ACHN (cell line): ENCODE results near the gene ZBTB46.
"Not testable (repeated sequence)": the region's sequence is repeated elsewhere in the genome, so short reads cannot be mapped to it uniquely, and the experiment has no call there.

Experiments used
- DNase-seq: peaks from one replicate; pipeline ENCODE4 v3.0.0-alpha.2; 2015
- in situ Hi-C: cut with HindIII; loops from 2 replicates; pipeline ENCODE4 v1.10.0; 2017; ENCODE audit warnings: low sequenced_read_pairs, low pct_ligation_motif_present, low pct_unique_long_range_greater_than_20kb

The ZBTB46 gene

DNA sequence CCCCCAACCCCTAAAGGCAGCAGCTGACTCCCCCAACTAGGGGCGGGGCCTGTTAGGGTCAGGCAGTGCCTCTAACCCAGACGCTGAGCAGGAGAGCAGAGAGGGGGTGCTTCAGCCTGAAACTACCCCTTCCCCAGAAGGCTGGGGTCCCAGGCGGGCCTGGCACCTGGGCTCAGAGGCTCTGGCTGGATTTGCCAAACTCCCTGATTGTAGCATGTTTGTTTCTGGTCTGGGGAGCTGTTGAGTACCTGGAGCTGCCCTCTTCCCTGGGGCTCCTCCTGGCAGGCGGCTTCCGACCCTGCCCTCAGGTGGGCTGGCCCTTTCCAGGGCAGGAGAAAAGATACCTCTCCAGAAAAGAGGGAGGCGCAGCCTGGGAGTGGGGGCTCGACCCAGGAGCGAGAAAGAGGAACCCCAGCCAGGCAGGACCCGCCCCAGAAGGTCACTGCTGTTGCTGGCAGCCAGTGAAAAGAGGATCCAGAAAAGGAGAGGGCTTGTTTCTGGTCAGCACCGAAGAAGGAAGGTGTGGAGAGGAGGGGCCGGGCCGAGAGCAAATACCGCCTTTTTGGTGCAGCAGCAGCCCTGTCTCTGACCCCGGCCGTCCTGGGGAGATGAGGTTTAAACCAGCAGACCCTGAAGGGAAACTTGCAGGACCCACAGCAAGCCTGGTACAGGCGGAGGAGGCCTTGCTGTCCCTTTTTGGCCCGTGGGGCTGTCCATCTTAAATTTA, 29.4 kb upstream of the ZBTB46 start:
- in situ Hi-C loops: loop anchor here (25.0 kb wide), 1 partner anchor 273 kb away; no protein-coding TSS in a partner anchor
- DNase-seq: no peak

DNA sequence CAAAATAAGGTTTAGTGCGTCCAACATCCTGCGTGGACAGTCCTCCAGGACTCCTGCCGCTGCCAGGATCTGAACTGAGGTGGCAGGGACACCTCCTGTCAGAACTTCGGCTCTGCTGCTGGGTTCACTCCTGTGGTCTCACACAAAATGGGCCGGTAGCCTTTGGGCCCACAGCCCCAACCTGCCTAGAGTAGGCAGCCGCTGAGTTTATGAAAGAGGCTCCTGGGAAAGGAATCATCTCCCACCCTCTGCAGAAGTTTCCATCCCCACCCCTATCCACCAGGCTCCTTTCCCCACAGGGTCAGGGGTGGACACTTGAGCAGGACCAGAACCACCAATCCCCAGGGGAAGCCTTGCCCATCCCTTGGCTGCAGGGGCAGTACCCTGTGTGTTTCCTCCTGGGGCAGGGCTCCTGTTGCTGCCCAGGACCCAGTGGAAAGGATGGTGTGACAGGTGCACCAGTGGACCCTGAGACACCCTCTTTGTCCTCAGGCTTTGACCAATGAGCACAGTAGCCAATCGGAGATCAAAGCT, 28.2 kb upstream of the ZBTB46 start:
- no peak for DNase-seq
- in situ Hi-C loops: loop anchor here (25.0 kb wide), 1 partner anchor 272 kb away; no protein-coding TSS in a partner anchor

GRCh38 chr20:63858393-63859165, 27.5 kb upstream of the ZBTB46 start:
- in situ Hi-C loops: loop anchor here (25.0 kb wide), 1 partner anchor 271 kb away; no protein-coding TSS in a partner anchor

DNA sequence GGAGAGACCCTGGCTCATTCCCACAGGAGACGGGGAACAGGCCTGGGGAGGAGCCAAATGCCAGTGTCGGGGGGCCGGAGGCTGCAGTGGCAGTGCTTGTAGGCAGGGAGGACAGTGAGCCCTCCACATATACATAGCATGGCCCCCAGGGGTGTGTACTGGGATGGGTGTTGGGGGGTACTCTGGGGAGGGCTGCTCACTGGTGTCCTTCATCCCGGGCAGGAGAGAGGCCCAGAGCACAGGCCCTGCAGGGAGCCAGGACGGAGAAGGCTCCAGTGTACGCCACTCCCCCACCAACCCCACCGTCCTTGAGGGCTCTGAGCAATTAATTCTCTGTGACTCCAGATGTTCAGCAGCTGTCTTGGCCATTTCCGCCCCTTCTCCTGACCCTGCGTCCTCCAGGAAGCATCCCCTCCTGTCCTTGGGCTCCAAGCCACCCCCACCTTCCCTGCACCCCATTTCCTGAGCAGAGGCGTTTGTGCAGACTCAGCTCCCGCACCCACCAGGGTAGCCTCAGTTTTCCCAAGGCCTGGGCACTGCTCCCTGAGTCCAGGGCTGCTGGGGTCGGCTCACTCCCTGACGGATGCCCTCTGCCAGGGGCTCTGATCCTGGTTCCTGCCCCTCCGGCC, 26.8 kb upstream of the ZBTB46 start:
- DNase-seq: no peak
- in situ Hi-C loops: loop anchor here (25.0 kb wide), 1 partner anchor 271 kb away; no protein-coding TSS in a partner anchor

More at GRCh38 chr20:63858393-63859165, 27.5 kb upstream of the ZBTB46 start:
- DNase-seq: no peak

GRCh38 chr20:63856098-63856511, 25.0 kb upstream of the ZBTB46 start:
- in situ Hi-C loops: loop anchor here (25.0 kb wide), 1 partner anchor 269 kb away; no protein-coding TSS in a partner anchor
- DNase-seq: no peak

DNA sequence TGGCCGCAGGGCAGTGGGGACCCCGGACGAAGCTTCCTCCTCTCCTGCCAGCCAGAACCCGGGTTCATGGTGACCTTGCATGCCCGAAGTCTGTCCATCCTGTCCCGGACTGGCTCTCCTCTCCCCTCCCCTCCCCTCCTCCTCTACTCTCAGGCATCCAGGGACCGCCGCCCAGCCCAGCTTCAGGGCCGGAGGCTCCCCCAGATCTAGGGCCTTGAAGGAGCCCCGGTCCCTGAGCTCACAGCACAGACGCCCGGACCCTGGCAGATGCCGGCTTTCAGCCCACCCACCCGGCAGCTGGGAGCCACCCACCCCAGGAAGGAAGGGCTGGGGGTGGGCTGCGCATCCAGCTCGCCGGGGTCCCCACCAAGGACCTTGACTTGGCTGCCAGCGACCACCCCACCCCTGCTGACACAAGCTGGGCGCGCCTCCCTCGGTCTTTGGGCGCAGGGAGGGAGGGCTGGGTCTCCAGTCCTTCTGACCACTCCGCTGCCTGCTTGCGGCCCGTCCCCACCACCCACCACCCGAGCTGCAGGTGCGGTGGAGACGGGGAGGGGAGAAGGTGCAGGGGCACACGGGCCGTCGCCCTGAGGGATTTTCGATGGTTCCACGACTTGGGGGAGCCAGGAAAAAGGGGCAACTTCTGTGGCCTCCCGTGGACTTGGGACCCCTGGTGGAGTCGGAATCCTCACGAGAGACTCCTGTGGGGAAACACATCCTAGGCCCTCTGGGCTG, 24.5 kb upstream of the ZBTB46 start:
- DNase-seq: no peak
- in situ Hi-C loops: loop anchor here (25.0 kb wide), 1 partner anchor 268 kb away; no protein-coding TSS in a partner anchor

DNA sequence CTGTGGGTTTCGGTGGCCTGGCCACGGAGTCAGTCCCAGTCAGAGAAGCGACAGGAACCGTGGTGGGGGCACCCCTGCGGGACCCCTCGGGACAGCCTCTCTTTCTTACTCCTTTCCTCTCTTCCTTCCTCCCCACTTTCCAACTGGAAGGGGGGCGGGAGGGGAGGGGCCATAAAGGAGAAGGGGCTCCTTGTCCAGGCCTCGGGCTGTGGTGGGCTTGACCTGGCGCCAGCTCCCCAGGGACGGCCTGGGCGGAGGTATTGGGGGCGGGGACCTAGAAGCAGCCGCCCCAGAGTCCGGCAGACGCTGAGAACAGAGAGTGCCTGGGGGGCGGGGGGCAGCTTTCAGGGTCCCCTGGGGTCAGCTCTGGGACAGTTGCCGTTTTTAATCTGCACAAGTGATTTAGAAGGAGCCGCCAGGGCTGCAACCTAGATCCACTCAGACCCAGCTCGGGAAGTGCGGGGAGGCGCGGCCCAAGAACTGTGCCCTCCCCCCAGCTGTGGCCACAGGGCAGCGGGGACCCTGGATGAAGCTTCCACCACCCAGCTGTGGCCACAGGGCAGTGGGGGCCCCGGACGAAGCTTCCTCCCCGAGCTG, 23.8 kb upstream of the ZBTB46 start:
- no peak for DNase-seq
- in situ Hi-C loops: loop anchor here (25.0 kb wide), 1 partner anchor 268 kb away; no protein-coding TSS in a partner anchor

DNA sequence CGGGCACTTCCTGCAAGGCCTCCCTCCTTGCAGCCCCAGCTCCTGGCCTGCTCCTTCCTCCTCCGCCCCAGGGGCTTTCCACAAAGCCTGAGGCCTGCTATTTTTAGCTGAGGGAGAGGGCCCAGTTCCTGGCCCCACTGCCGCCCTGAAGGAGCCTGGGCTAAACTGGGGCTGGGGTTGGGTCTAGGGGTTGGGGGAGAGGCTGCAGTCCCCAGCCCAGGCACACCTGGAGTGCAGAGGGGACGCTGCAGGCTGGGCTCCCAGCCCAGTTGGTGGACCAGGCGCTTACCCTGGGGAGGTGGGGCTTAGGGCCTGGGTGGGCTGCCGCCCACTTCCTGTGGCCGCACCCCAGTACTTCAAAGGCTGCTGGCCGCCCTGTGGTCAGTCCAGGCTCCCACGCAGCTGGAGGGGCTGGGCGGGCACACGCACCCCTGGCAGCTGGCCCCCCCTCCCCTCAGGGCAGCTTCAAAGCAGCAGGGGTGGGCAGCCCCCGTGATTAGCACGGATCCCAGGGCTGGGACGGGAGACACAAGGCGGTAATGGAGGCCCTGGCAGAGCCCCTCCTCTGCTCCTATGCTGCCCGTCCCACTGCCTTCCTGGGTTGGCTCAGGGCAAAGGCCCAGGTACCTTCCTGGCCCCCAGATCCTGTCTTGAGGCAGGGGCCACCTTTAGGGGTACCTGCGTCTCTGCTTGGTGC, 23.2 kb upstream of the ZBTB46 start:
- no peak for DNase-seq
- in situ Hi-C loops: loop anchor here (25.0 kb wide), 1 partner anchor 267 kb away; no protein-coding TSS in a partner anchor

GRCh38 chr20:63853733-63854068, 22.6 kb upstream of the ZBTB46 start:
- in situ Hi-C loops: loop anchor here (25.0 kb wide), 1 partner anchor 266 kb away; no protein-coding TSS in a partner anchor
- not testable (repeated sequence) for DNase-seq

- not testable (repeated sequence) for DNase-seq
- in situ Hi-C loops: loop anchor here (25.0 kb wide), 1 partner anchor 264 kb away; no protein-coding TSS in a partner anchor
Measured at GRCh38 chr20:63851548-63851943, 20.5 kb upstream of the ZBTB46 start.

DNA sequence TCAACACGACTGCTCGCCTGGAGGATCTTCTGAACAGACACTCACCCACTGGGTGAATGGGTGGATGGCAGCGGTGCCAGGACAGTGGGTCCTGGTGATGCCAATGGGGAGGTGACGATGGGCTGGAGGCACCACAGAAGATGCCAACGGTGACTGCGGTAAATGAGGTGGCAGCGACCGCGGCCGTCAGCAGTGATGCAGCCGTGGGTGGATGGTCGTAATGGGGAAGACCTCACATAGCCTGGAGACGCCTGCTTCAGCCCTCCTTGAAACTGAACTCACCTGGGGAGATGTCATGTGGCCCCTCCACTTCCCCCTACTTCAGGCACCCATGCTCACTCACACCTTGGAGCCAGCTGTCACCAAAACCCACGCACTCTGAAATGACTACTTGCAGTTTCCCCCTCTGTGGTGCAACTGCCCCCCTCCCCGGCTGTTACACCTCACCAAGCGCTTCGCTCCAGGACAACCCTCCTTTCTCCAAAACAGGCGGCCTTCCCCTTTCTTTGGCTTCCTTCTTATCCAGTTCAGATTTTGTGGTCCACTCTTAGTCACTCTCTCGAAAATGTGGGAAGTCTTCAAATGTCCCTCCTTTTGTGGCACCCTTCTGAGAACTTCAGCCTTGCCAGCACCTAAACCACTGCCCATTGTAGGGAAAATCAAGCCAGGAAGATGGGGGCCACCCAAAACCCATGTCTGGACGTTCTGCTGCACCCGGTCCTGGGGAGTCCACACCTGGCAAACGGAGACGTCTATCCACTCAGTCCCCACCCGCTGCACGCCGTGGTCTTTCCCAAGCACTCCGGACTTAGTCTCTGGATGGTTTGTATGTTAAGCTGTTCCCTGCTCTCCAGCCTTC, 19.9 kb upstream of the ZBTB46 start:
- in situ Hi-C loops: loop anchor here (25.0 kb wide), 1 partner anchor 264 kb away; no protein-coding TSS in a partner anchor
- DNase-seq: no peak

GRCh38 chr20:63848003-63848911, 17.2 kb upstream of the ZBTB46 start:
- DNase-seq: no peak
- in situ Hi-C loops: no loop called here

DNA sequence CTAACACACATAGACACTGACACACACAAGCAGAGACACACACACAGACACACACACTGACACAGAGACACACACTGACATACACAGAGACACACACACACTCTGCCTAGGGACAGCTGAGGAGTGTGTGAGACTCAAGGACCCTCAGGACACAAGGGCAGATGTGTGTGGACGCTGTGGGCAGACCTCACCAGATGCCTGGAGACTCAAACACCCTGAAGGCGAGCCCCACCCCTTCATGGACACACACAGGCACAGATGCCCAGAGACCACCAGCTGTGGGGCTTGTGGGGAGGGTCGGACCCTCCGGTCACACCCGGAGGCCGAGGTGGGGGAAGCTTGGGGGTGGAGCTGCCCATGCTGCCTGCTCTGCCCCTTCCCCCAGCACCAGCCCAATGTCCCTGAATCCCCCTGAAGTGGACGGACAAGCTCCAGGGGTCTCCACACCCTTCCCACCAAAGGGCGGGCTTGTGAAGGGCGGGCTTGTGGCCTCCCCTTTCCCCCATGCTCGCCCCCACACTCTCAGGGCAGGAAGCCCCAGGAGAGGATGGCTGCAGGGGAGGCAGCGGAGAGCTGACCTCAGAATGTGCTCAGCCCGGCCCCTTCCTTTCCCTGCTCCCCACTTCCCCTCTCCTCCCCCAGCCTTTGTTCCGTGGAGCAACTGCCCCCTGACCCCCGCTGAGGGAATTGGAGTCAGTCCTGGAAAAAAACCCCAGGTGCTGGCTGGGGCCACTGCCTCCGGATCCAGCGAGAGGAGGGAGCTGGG, 16.4 kb upstream of the ZBTB46 start:
- in situ Hi-C loops: no loop called here
- DNase-seq: no peak

- no peak for DNase-seq
- in situ Hi-C loops: no loop called here
Measured at GRCh38 chr20:63846888-63847236, 15.8 kb upstream of the ZBTB46 start.
